ENCODE data around the gene EFCAB11.

EFCAB11 gene

DNA sequence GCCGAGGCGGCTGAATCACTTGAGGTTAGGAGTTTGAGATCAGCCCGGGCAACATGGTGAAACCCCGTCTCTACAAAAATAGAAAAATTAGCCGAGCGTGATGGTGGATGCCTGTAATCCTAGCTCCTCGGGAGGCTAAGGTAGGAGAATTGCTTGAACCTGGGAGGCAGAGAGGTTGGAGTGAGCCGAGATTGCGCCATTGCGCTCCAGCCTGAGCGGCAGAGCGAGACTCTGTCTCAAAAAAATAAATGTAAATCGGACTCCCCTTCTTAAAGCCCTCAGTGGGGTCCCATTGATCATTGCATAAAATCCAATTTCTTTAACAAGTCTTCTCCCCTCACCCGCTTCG, 2.1 kb upstream of the EFCAB11 start:
- no peak for DNase-seq

DNA sequence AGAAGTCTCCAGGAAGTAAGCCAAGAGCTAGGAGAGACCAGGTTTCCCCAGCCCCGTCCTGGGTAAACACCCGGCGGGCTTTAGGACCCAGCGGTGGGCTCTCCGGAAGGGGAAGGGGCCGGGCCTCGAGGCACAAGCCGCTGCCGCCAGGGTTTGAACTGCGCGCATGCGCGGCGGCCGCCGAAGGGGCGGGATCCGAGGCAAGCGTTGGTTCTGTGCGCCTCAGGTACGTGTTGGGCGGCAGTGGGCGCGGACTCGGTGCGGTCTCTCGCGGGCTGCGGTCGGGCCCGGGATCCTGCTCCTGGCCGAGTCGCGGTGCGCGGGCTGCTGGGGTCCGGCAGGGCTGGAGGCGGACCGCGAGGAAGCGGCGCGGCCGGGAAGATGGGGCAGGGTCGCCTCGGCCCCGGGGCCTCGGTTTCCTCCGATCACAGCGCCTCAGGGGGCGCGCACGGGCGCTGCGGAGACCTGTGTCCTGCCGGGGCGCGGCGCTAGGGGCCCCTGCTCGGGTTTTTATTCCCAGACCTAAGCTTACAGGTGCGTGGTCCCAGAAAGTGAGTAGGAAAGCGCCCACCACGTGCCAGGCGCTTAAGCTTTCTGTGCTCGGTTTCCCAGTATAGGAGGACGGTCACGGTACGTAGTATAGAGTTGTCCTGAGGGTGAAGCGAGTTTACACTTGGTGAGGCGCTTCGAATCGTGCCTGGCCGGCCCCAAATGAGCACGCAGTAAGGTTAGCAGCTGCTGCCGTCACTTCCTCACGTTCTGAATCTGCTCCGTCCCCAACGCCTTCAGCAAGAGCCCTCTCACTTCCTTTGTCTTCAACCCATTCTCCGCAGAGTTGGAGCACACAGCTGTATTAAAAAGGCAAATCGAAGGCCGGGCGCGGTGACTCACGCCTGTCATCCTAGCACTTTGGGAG, 1.5 kb upstream of the EFCAB11 start, which contains the start of gene TDP1:
Gene TDP1 (plus strand): TSS at position 183 of the 916 bp plus-strand sequence. CDS start 7,188 bp downstream, outside the sequence.
- peak; percentile 91 for DNase-seq

DNA sequence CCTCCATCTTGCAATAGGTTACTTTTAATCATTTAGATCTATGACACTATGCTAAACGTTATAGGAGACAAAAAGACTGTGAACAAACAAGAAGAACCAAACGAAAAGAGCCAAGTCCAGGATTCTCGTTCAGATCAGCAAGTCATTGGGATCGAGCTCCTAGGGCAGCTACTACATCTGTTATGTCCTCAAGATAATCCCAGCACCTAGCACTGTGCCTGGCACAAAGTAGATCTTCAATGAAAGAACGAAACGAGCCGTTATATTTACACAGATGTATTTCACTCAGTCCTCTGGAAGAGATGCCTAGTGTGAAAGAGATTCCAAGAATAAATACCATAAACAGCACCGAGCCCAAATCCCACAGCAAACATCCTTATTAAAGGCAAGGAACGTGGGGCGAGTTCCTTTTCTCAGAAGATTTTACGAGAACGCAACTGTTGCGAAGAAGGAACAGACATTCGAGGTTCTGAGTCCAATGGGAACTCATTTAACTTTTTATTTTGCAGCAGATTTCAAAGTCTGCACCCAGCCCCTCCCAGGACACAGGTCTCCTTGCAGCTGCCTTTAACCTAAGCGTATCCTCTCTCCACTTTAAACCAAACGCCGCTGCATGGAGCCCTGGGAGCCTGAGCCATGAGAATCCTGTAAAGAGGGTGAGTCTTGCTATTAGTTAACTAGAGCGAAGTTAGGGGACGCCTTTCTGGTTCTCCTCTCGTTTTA, 653 bp upstream of the EFCAB11 start:
- DNase-seq = no peak

DNA sequence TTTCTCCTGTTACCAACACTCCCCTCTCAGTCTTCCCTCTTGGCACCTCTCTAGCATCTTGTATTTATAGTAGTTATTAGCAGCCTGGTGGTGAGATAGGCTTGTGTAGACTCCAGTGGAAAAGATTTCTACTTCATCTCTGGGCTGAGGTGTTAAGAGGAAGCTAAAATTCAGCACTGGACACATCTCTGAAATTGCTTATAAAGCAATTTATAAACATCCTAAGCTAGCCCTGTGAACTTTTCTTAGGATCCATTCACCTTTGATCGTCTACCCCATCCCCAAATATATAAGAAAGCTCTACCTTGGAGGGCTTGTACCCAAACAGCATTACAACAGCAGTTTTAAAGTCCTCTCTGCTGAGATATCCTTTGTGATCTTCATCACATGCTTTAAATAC, 928 bp downstream of the EFCAB11 start:
- DNase-seq = no peak

DNA sequence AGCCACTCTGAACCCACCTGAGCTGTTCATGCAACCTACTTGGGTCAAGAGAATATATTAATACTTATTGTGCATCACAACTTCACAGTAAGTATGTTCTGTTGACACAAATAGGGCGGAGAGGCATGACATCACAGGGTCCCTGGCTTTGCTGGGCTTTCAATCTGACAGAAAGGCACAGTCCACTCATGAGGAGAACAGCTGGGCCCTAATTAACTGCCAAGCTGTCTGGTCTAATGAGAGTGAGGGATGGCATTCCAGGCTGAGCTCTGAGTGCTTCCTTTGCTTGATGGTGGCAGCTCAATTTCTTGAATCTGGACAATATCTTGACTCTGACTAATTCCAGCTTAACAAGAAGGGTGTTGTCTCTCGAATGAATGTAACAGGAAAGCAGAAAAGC, 2.0 kb downstream of the EFCAB11 start:
- DNase-seq = no peak

DNA sequence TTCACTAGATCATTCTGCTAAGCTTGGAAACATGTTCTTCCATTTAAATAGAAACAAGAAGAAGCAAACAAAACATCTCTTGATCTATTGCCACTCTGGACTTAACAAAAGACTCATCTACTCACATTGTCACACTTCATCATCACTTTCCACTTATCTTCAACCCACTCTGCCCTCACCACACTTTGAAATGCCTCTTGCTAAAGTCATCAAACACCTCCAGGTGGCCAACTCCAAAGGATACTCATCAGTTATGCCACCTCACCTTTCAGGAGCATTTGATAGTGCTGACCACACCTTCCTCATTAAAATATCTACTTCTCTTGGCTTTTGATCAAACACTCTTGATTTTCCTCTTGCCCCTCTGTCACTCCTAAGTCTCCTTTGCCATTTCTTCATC, 7.2 kb downstream of the EFCAB11 start:
- DNase-seq = no peak

DNA sequence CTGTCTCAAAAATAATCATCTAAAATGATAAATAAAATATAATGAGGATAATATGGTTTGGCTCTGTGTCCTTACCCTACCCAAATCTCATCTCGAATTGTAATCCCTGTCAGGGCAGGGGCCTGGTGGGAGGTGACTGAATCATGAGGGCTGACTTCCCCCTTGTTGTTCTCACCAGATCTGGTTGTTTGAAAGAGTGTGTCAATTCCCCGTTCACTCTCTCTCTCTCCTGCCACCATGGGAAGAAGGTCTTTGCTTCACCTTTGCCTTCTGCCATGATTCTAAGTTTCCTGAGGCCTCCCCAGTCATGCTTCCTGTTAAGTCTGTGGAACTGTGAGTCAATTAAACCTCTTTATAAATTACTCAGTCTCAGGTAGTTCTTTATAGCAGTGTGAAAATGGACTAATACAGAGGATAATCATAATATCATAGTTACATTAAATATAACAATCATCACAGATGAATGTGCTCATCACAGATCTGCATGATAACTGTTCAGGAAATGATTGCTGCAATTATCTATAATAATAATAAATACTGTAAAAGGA, 12.6 kb downstream of the EFCAB11 start:
- DNase-seq = no peak

DNA sequence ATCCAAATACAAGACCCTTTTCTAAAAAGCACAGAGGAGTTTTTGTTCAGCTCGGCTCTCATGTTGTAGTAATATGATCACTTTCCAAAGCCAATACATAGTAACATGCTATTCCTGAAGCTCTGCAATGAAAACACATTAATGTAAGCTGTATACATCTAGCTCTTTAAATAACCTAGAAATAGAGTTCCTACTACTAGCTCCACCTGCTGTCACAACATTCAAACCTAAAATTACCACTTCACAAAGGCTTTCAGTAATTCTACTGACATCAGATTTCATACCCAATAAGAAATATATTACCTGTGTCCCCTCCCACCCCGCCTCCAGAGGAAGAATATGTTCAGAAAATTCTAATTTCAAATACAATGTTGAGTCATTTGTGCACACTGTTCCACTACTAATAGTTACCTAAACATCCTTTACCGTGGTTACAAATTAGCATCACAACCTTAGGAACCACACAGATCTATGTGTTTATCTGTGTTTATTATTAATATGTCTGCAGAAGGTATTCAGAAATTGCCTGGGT, 17.8 kb downstream of the EFCAB11 start:
- DNase-seq = no peak

DNA sequence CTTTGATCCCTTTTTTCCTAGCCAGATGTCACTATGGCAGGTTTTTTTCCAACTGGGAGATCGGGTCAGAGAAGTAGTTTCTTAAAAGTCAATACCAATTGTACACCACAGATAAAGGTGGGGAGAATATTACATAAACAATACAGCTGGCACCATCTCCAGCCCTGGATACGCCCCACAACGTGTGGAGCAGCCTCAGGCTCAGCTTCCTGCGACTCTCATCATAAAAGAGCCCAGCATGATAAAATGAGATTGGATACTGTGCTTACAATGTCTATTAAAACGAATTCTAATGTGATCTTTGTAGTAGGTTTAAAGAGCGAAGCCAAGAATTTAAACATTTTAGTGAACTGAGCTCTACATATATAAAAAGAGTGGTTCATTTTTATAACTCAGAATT, 21.5 kb downstream of the EFCAB11 start:
- no peak for DNase-seq

DNA sequence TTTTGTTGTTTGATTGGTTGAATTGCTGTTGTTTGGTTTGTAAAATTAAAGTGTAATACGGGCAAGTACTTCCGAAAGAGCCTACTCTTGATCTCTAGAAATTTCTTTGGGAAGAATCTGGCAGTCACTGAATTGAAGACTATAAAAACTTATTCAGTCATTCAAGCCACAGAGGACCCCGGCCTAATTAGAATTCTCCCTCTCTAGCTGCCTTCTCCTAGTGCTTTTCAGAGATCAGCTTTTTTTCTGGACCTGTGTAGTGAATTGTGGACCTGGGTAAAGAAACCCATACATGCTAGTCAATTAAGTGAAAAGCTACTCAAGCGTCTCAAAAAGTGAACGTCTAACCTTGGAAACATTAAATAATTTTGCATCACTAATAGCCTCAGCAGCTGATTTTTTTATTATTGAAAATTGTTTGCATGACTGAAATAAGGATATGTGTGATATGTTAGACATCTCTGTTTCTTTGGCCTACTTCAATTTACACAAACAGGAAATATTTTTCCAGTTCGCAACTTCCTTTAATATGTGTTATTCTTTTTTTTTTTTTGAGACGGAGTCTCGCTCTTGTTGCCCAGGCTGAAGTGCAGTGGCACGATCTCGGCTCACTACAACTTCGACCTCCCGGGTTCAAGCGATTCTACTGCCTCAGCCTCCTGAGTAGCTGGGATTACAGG, 27.2 kb downstream of the EFCAB11 start:
- DNase-seq = no peak

DNA sequence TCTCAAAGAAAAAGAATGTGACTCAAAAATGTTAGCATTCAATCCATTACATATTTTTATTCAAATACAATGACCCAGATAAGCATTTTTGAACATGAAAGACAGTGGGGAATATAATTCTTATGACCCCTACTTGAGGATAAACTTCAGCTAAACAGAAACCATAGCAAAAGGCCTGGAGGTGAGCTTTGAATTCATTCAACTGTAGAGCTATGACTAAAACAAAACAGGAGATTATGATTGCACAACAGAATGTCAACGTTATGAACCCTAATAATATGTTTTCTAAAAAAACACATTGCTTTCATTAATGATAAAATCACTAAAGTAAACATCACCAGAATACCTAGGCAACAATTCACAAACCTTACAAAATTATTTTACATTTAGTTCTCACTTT, 27.8 kb downstream of the EFCAB11 start:
- no peak for DNase-seq

DNA sequence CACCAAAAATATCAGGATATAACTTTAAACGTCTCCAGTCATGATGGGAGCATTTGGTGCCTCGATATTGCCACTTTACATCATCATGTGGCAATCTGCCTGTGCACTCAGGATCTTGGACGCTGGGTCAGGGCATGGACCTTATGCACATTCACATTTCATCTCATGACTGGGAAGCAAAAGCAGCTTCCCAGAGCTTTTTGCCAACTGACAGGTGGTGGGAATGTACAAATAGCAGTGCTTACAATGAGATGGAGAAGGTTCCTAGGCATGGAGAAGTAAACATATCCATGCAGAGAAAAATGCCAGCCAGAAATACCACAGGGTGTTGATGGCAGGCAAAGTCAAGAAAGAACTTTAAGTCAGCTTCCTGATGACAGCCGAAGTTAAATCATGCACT, 30.3 kb downstream of the EFCAB11 start:
- DNase-seq = no peak

DNA sequence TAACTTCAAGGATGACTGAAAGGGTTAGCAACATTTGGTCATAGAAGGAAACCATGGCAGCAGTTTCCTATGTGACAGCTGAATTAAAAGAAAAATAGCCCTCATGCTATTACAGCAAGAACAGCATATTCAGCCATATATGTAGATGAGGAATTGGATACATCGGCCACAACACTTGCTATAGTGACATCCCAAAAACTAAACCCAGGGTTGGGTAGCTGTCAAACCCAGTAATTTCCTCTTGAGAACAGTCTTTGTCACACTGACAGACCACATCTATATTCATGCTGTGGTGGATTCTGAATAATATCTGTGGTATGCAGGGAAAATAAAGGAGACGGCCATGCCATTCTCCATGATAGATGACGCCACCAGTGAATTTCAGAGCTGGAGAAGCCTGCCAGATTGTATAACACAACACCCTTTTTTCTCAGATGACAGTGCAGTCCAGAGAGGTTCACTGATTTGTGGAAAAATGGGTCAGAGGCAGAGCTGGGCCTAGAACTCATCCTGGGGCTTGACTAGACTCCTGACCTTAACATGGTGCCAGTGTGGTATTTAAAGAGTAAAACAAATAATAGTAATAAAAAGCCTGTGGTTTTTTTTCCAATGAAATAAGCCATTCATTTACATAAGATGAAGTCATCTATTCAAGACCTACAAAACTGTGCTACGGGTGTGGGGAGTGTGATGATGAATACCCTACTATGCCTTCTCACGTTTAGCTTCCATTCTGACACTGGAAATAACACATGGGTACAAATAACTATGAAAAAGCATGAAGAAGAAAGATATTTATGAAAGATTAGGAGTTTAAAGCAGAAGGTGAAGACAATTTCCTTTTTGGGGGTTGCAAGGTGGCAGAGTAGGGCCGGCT, 32.3 kb downstream of the EFCAB11 start:
- peak; percentile 72 for DNase-seq

DNA sequence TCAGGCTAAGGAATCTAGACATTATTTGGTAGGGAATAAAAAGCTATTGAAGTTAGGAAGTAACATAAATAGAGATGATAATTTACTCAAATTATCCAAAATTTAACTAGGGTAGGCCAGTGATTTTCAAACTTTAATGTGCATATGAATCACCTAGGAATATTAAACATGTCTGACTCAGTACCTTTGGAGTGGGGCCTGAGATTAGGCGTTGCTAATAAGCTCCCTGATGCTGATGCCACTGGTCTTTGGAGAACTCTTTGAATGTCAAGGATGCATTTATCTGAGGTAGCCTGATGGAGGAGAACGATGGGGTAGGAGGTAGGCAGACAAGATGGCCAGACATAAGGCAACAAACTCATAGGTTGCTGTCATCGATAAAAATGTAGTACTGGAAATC, 33.2 kb downstream of the EFCAB11 start:
- no peak for DNase-seq

DNA sequence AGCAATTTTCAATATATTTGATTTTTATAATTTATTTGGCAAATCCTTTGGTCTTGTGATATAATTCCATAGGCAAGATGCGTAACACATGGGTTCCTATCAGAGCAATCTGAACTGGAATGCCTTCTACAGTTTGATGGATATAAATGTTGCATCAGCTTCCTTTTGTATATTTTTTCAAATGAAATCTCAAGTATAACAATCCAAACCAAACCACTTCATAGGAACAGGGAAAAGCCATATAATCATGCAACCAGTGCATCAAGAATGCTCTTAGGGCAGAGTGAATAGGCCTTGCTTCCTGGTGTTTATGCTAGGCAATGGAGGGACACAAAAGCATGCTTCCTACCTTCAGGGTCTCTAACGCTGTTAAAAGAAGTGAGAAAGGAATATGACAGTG, 34.5 kb downstream of the EFCAB11 start:
- DNase-seq = no peak

DNA sequence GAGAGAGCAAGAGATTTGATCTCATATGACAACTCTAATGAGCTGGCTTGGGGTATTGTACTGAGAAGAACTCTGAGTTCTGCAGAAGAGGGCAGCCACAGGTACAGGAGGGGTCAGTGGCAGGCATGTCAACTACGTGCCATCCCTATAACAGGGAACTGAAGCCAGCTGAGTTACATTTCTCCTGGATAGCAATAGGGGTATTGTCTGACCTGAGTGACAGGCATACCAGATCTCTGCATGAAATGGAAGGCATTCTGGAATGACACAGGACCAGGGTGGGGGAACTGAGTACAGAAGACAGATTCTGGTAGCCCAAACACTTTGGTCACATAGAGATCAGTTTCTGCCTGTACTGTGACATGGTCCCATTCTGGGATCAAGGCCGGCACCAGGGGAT, 35.8 kb downstream of the EFCAB11 start:
- no peak for DNase-seq

DNA sequence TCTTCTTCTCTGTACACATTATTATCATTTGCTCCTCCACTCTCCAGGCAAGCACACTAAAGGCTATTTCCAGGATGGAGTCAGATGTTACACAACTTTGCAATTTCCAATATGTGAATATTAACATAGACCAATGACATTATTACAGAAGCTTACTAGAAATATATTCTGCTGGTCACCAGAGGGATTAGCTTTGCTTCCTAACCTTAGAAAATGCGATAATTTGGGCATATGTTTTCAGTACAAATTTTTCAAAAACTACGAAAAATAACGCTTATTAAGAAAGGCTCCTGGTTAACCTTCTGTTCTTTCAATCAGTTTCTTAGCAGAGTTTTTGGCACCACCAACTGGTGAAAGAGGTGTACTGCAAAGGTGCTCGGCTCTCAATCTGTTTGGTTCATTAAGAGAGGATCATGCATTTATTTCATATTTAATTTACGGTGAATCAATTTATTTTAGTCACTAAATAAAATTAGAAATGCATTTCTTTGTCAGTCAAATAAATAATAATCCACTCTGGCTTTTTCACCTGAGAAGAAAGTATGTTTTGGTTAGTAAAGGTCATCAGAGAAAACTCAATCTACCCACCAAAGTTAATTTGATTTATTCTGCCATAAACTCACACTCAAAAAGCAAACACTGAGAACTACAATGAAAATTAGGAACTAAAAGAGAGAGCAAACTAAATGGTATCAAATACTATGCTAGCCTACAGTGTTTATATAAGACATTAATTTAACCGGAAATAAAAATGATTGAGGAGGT, 39.2 kb downstream of the EFCAB11 start:
- peak; percentile 37 for DNase-seq

DNA sequence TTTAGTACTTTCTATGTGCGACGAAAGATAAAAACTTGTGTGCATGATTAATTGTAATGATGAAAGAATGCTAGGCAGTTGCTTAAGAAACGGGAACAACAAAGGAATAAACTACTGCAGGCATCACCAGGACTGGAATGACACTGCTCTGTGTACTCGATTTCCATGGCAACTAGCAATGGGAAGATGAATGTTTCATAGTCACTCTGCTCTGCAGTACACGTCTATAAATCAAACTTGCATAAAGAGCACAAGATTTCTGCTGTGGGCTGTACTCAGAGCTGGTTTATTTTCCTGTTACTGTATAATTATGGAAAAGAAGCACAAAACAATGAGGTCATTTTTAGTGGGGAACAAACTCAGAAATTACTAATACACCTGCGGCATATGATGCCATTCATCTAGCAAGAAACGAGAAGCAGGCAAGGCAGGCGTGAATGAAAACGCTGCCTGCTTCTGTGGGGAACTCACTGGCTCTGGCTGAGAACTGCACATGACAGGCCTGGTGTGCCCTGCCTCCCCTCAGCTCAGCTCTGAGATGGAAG, 41.8 kb downstream of the EFCAB11 start:
- peak; percentile 90 for DNase-seq

DNA sequence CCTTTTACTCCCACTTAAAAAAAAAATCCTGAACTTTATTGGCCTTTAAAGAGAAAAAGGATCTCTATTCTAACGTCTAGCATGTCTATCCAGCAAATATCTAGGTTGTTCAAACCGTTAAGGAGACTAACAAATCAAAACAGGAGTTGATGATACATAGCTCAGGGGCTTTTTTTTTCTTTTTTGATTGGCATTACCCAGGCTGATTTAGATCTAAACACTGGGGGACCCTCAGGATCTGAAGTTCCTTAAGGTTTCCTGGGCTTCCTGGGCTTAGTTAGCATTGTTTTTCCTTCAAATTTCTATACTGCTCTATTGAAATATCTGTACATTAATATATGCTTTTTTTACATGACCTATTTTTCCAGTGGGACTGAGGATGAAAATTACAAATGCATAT, 42.3 kb downstream of the EFCAB11 start:
- DNase-seq = no peak

DNA sequence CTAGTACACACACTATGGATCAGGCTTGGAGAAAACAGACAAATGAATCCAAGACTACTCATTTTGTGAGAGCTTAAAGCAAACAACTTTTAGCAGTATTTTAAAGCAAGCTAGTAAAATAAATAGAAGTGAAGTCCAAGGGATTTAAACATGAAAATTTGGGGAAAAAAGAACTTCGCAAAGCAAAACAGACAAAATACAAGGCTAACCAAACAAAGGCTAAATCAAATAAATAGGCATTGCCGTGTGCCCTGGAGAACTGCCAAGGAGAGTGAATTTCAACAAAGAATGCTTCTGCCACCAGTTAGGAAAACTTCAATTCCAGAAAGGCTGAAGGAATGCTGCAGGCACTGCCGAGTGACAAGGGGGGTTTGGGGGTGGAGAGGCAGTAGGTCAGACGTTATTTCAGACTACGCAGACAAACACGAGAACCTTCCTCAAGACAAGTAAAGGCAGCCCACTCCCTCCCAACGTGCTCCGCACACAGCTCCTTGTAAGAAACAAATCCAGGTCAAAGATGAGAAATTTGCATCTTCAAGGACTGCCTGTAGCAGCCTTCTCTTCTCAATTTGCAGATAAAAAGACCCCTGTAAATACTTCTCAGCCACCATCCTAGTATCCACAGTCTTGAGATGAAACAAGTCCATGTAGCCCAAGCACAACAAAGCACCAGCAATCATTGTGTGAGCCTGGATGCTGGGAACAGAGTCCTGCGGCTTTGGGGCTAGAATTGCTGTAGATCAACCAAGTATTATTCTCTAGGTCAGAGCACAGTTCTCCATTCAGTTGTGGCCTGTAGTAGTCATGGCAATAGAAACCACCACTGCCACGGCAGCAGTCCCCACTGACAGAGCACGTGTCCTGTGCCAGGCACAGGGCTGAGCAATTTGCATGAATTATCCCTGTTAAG, 43.3 kb downstream of the EFCAB11 start:
- peak; percentile 57 for DNase-seq
